Loucy (cell line): ENCODE results near the gene GAB1.

Experiments
- H2AFZ ChIP-seq: fragments of 200-600 bp; sonication (generic); 2 replicates; pipeline ENCODE4 v1.6.0; 2016; ENCODE audit warnings: antibody characterized with exemption, mild to moderate bottlenecking, low read length, moderate library complexity
- H3F3A ChIP-seq: fragments of 200-600 bp; 2 replicates; pipeline ENCODE4 v1.6.0; 2016; ENCODE audit warnings: antibody characterized with exemption, low read depth, mild to moderate bottlenecking
- H3K27me3 ChIP-seq: fragments of 200-600 bp; sonication (generic); 2 replicates; pipeline ENCODE4 v1.6.1; 2014; ENCODE audit warnings: low read length, mild to moderate bottlenecking; ENCODE audit not compliant: insufficient read depth, poor library complexity, severe bottlenecking
- H3K36me3 ChIP-seq: fragments of 200-600 bp; sonication (generic); 2 replicates; pipeline ENCODE4 v1.6.1; 2016; ENCODE audit warnings: low read length; ENCODE audit not compliant: insufficient read depth
- H3K4me1 ChIP-seq: fragments of 200-600 bp; sonication (generic); 2 replicates; pipeline ENCODE4 v1.5.1; 2014; ENCODE audit warnings: low read length, mild to moderate bottlenecking; ENCODE audit not compliant: insufficient read depth, poor library complexity, severe bottlenecking
- H3K4me2 ChIP-seq: fragments of 200-600 bp; sonication (generic); 2 replicates; pipeline ENCODE4 v1.6.0; 2014; ENCODE audit warnings: antibody characterized with exemption, low read length, low read depth, mild to moderate bottlenecking; ENCODE audit not compliant: poor library complexity, severe bottlenecking
- H3K4me3 ChIP-seq: fragments of 200-600 bp; sonication (generic); 2 replicates; pipeline ENCODE4 v1.5.1; 2014; ENCODE audit warnings: low read length, mild to moderate bottlenecking, mixed read lengths; ENCODE audit not compliant: poor library complexity, severe bottlenecking
- H3K79me2 ChIP-seq: fragments of 200-600 bp; sonication (generic); 2 replicates; pipeline ENCODE4 v1.6.1; 2014; ENCODE audit warnings: low read length; ENCODE audit not compliant: insufficient read depth
- H3K9ac ChIP-seq: fragments of 200-600 bp; sonication (generic); 2 replicates; pipeline ENCODE4 v1.6.0; 2014; ENCODE audit warnings: mild to moderate bottlenecking, low read depth, low read length, moderate library complexity; ENCODE audit not compliant: poor library complexity, severe bottlenecking
- H3K9me2 ChIP-seq: fragments of 200-600 bp; sonication (generic); replicated peaks from 2 replicates; pipeline ENCODE4 v1.6.1; 2016; ENCODE audit warnings: low read depth, low read length, mixed read lengths
- H3K9me3 ChIP-seq: fragments of 200-600 bp; sonication (generic); 2 replicates; pipeline ENCODE4 v1.6.1; 2014; ENCODE audit warnings: mild to moderate bottlenecking, antibody characterized with exemption, low read length, low read depth; ENCODE audit not compliant: insufficient read depth
- H4K20me1 ChIP-seq: fragments of 200-600 bp; sonication (generic); 2 replicates; pipeline ENCODE4 v1.6.0; 2014; ENCODE audit warnings: antibody characterized with exemption, low read length, mild to moderate bottlenecking; ENCODE audit not compliant: insufficient read depth, poor library complexity, severe bottlenecking
- CTCF ChIP-seq: fragments of 200-600 bp; sonication (generic); conservative IDR thresholded peaks from 2 replicates; pipeline ENCODE4 v1.5.1; 2014; ENCODE audit warnings: mild to moderate bottlenecking, antibody characterized with exemption, low read length
- EZH2phosphoT487 ChIP-seq: fragments of 200-600 bp; IDR thresholded peaks from 2 replicates; pipeline ENCODE4 v1.6.1; 2018; ENCODE audit warnings: antibody characterized with exemption, mild to moderate bottlenecking, moderate library complexity, borderline replicate concordance

GAB1 gene

GRCh38 chr4:143473334-143474126, 136.9 kb downstream of the GAB1 start:
- H3K9me2 ChIP-seq, result no peaks in the 10 kb centered on the region
- no peaks in the 10 kb centered on the region for H4K20me1 ChIP-seq
- H3K36me3 ChIP-seq, result peaks cover 18% of the 10 kb centered on the region; the same call in 1 of the 2 replicates
- no peaks in the 10 kb centered on the region for H3F3A ChIP-seq
- H3K4me1 ChIP-seq, result no peaks in the 10 kb centered on the region
- no peak overlapping the region for H3K4me3 ChIP-seq
- no peak overlapping the region for H3K9ac ChIP-seq
- no peaks in the 10 kb centered on the region for H3K9me3 ChIP-seq
- H3K27me3 ChIP-seq, result no peaks in the 10 kb centered on the region
- H2AFZ ChIP-seq, result no peak overlapping the region
- TF ChIP-seq CTCF (no peak), EZH2phosphoT487 (no peak)
- H3K79me2 ChIP-seq, result no peaks in the 10 kb centered on the region
- H3K4me2 ChIP-seq, result no peak overlapping the region

- no peaks in the 10 kb centered on the region for H4K20me1 ChIP-seq
- no peak for TF ChIP-seq CTCF
- no peak for TF ChIP-seq EZH2phosphoT487
Observed at GRCh38 chr4:143477487-143477886, 140.8 kb downstream of the GAB1 start.

GRCh38 chr4:143481361-143481760, 144.7 kb downstream of the GAB1 start:
- Histone ChIP-seq H3K27me3 (no peaks in the 10 kb centered on the region), H3K9me3 (no peaks in the 10 kb centered on the region), H3K9ac (no peak overlapping the region), H3K4me2 (no peak overlapping the region), H3K4me1 (no peaks in the 10 kb centered on the region), H3K9me2 (no peaks in the 10 kb centered on the region), H3K4me3 (no peak overlapping the region), H3K79me2 (no peaks in the 10 kb centered on the region), H4K20me1 (no peaks in the 10 kb centered on the region), H2AFZ (no peak overlapping the region), H3F3A (no peaks in the 10 kb centered on the region), H3K36me3 (no peaks in the 10 kb centered on the region)
- TF ChIP-seq EZH2phosphoT487, result no peak
- TF ChIP-seq CTCF, result no peak

More at GRCh38 chr4:143477487-143477886, 140.8 kb downstream of the GAB1 start:
- H3K79me2 ChIP-seq, result no peaks in the 10 kb centered on the region
- no peak overlapping the region for H3K9ac ChIP-seq
- no peak overlapping the region for H3K4me3 ChIP-seq
- no peaks in the 10 kb centered on the region for H3K9me2 ChIP-seq
- H3K4me1 ChIP-seq, result no peaks in the 10 kb centered on the region
- H3K27me3 ChIP-seq, result no peaks in the 10 kb centered on the region
- no peak overlapping the region for H3K4me2 ChIP-seq
- H3F3A ChIP-seq, result no peaks in the 10 kb centered on the region
- no peak overlapping the region for H2AFZ ChIP-seq
- H3K36me3 ChIP-seq, result no peaks in the 10 kb centered on the region
- no peaks in the 10 kb centered on the region for H3K9me3 ChIP-seq
